Measurements from ENCODE around the gene EXOC6.

Gene EXOC6

DNA sequence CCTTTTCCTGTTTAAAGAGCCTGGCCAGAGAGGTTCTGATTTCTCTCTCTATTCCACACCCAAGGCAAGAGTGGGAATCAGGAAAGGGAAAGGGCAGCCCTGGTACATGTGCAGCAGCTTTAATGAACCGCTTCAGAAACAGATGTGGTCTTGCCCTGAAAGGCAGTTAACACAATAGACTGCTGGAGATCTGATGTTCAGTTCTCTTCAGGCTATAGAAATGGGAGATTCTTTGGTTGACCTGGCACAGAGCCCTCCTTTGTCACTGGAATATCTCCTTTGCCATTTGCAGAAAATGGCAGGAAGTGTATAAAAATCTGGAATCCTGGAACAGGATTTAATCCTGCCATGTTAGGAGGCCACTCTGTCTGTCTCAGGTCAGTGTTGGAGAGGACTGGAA is 36.3 kb upstream of the EXOC6 start:
- no peak overlapping the region for H3K4me3 ChIP-seq (ENCODE audit: low read length)
- TF ChIP-seq CTCF (conservative IDR thresholded peaks at IDR 0.05; ENCODE audit: low read length) = no peak
- DNase-seq (ENCODE audit: low read depth) = no peak

- H3K4me3 ChIP-seq (ENCODE audit: low read length) = no peak overlapping the region
- no peak for TF ChIP-seq CTCF (conservative IDR thresholded peaks at IDR 0.05; ENCODE audit: low read length)
- DNase-seq (ENCODE audit: low read depth) = no peak
Measured at GRCh38 chr10:92813979-92814378, 34.3 kb upstream of the EXOC6 start.

- no peak overlapping the region for H3K4me3 ChIP-seq (ENCODE audit: low read length)
- TF ChIP-seq CTCF (conservative IDR thresholded peaks at IDR 0.05; ENCODE audit: low read length) = no peak
- no peak for DNase-seq (ENCODE audit: low read depth)
Measured at GRCh38 chr10:92814790-92815189, 33.5 kb upstream of the EXOC6 start.

DNA sequence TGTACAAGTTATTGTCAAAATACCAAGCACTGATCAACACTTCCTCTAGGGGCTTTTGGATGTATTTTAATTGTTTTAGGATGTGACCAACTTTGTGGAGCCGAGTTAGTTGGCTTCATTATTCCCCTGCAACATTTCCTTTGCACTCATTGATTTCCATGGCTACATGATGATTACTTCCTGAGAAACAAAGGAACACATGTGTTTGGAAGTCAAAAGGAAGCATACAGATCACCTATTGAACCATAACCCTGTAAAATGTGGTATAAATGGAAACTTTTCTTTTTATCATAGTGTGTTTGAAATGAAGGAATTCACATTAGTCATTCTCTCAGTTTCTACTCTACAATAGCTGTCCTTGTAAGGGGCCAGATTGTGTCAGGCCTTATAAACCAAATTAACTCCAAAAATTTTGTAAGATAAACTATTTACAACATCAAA is 32.2 kb upstream of the EXOC6 start:
- no peak for TF ChIP-seq CTCF (conservative IDR thresholded peaks at IDR 0.05; ENCODE audit: low read length)
- peak; percentile 6 for DNase-seq (ENCODE audit: low read depth)
- no peak overlapping the region for H3K4me3 ChIP-seq (ENCODE audit: low read length)

GRCh38 chr10:92822060-92822634 is 26.2 kb upstream of the EXOC6 start:
- H3K4me3 ChIP-seq (ENCODE audit: low read length) = no peak overlapping the region
- TF ChIP-seq CTCF (conservative IDR thresholded peaks at IDR 0.05; ENCODE audit: low read length) = no peak
- peak; percentile 37 for DNase-seq (ENCODE audit: low read depth)

DNA sequence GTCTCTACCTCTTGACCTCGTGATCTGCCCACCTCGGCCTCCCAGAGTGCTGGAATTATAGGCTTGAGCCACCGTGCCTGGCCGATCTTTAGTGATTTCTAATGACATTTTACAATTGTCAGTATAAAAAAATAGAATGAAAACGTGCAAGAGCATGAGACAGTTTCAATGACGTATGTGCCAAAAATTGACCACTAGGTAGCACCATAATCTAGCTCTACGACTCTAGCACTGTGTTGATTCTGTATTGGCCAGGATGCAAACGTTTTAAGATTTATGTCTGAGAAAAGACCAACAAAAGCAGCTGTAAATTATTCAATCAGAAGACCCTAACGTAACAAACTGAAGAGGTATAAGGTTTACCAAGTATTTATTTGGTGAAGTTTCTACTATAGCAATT is 25.4 kb upstream of the EXOC6 start:
- no peak for TF ChIP-seq CTCF (conservative IDR thresholded peaks at IDR 0.05; ENCODE audit: low read length)
- no peak for DNase-seq (ENCODE audit: low read depth)
- no peak overlapping the region for H3K4me3 ChIP-seq (ENCODE audit: low read length)

DNA sequence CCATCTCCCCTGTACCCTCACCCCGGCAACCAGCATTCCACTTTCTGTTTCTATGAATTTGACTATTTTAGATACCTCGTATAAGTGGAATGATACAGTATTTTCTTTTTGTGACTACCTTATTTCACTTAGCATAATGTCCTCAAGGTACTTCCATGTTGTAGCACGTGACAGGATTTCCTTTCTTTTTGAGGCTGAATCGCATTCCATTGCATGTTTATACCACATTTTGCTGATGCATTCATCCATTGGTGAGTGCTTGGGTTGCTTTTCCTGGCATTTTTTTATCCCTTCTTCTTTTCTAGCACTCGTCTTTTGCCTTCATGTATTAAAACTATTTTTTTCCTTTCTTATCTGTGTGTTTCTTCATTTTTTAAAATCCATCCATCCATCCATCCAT is 22.3 kb upstream of the EXOC6 start:
- no peak for TF ChIP-seq CTCF (conservative IDR thresholded peaks at IDR 0.05; ENCODE audit: low read length)
- no peak for DNase-seq (ENCODE audit: low read depth)

More for the DNA sequence above, 22.3 kb upstream of the EXOC6 start:
- no peak overlapping the region for H3K4me3 ChIP-seq (ENCODE audit: low read length)
